ENCODE results near the gene C9orf152.

The C9orf152 gene

GRCh38 chr9:110173322-110173642 lies 34.7 kb downstream of the C9orf152 start:
- H3K27ac Mint-ChIP-seq: no peak overlapping the region
- no peaks in the 10 kb centered on the region for H3K9me3 Mint-ChIP-seq
- H3K4me1 Mint-ChIP-seq: no peaks in the 10 kb centered on the region
- peaks cover 6% of the 10 kb centered on the region for H3K27me3 Mint-ChIP-seq (ENCODE audit: low read depth)
- TF ChIP-seq CTCF (IDR thresholded peaks at IDR 0.05; ENCODE audit: unreplicated experiment in 3 of 3): no peak
- H3K36me3 Mint-ChIP-seq (ENCODE audit: low read depth): peaks cover 20% of the 10 kb centered on the region
- no peak overlapping the region for H3K4me3 Mint-ChIP-seq

GRCh38 chr9:110170357-110171257 lies 37.4 kb downstream of the C9orf152 start:
- H3K4me3 Mint-ChIP-seq: no peak overlapping the region
- H3K27ac Mint-ChIP-seq: no peak overlapping the region
- H3K9me3 Mint-ChIP-seq: no peaks in the 10 kb centered on the region
- H3K36me3 Mint-ChIP-seq (ENCODE audit: low read depth): peaks cover 23% of the 10 kb centered on the region
- TF ChIP-seq CTCF (IDR thresholded peaks at IDR 0.05; ENCODE audit: unreplicated experiment in 3 of 3): no peak
- H3K27me3 Mint-ChIP-seq (ENCODE audit: low read depth): peaks cover 3% of the 10 kb centered on the region
- H3K4me1 Mint-ChIP-seq: no peaks in the 10 kb centered on the region

GRCh38 chr9:110168486-110168885 lies 39.5 kb downstream of the C9orf152 start:
- Mint-ChIP-seq H3K36me3 (ENCODE audit: low read depth) (peaks cover 22% of the 10 kb centered on the region), H3K4me3 (no peak overlapping the region), H3K9me3 (no peaks in the 10 kb centered on the region), H3K4me1 (no peaks in the 10 kb centered on the region), H3K27ac (no peak overlapping the region), H3K27me3 (ENCODE audit: low read depth) (no peaks in the 10 kb centered on the region)
- no peak for TF ChIP-seq CTCF (IDR thresholded peaks at IDR 0.05; ENCODE audit: unreplicated experiment in 3 of 3)

GRCh38 chr9:110161940-110162339 lies 46.0 kb downstream of the C9orf152 start:
- H3K36me3 Mint-ChIP-seq (ENCODE audit: low read depth): peaks cover 7% of the 10 kb centered on the region
- no peak overlapping the region for H3K27ac Mint-ChIP-seq
- no peaks in the 10 kb centered on the region for H3K27me3 Mint-ChIP-seq (ENCODE audit: low read depth)
- peaks cover 11% of the 10 kb centered on the region for H3K4me1 Mint-ChIP-seq
- no peak overlapping the region for H3K4me3 Mint-ChIP-seq
- TF ChIP-seq CTCF (IDR thresholded peaks at IDR 0.05; ENCODE audit: unreplicated experiment in 3 of 3): no peak
- no peaks in the 10 kb centered on the region for H3K9me3 Mint-ChIP-seq

GRCh38 chr9:110160685-110161084 lies 47.3 kb downstream of the C9orf152 start:
- Mint-ChIP-seq H3K27ac (no peak overlapping the region), H3K9me3 (no peaks in the 10 kb centered on the region), H3K27me3 (ENCODE audit: low read depth) (no peaks in the 10 kb centered on the region), H3K36me3 (ENCODE audit: low read depth) (peaks cover 7% of the 10 kb centered on the region), H3K4me3 (no peak overlapping the region), H3K4me1 (peaks cover 11% of the 10 kb centered on the region)
- TF ChIP-seq CTCF (IDR thresholded peaks at IDR 0.05; ENCODE audit: unreplicated experiment in 3 of 3): no peak

GRCh38 chr9:110160123-110160522 lies 47.8 kb downstream of the C9orf152 start:
- no peak overlapping the region for H3K27ac Mint-ChIP-seq
- H3K9me3 Mint-ChIP-seq: no peaks in the 10 kb centered on the region
- peaks cover 11% of the 10 kb centered on the region for H3K4me1 Mint-ChIP-seq
- H3K4me3 Mint-ChIP-seq: no peak overlapping the region
- peaks cover 7% of the 10 kb centered on the region for H3K36me3 Mint-ChIP-seq (ENCODE audit: low read depth)
- H3K27me3 Mint-ChIP-seq (ENCODE audit: low read depth): no peaks in the 10 kb centered on the region
- TF ChIP-seq CTCF (IDR thresholded peaks at IDR 0.05; ENCODE audit: unreplicated experiment in 3 of 3): no peak
